ENCODE results near the gene NUP133.
"Not testable (repeated sequence)": the region's sequence is repeated elsewhere in the genome, so short reads cannot be mapped to it uniquely, and the experiment has no call there.

The NUP133 gene

DNA sequence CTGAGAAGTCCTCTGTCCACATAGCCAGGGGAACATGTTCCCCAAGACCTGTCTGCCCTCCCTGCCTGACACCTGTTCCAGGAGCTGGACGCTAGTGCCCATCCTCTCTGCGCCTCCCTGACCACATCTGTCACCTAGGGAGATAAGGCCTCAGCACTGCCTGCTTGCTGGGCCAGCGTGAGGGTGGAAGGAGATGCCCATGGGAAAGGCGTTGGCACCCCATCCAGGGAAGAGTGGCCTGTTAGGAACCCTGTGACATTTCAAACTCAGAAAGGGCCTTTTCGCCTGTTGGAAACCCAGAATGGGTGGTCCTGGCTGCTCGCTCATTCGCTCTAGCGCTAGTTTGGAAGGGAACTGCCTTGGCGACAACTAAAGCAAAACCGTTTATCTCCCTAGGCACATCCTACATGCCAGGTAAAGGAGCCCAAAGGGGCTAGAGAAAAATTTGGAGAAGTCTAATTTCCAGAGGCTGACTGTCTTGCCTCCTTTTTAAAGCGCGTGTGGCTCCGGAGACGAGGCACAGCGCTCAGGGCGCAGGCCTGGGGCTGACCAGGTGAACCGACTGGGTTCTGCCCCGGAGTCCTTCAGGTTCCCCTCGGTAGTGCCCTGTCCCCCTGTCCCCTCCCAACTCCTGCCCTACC, 74.7 kb downstream of the NUP133 start:
- in situ Hi-C loops (cut with MboI; ENCODE audit: low sequenced_read_pairs): no loop called here
- Histone ChIP-seq H3K27me3 (ENCODE audit: low read depth) (0 out of 2 replicates have a peak, but pooled peaks cover 6% of the 10 kb centered on the region), H3K4me3 (no peak overlapping the region)

DNA sequence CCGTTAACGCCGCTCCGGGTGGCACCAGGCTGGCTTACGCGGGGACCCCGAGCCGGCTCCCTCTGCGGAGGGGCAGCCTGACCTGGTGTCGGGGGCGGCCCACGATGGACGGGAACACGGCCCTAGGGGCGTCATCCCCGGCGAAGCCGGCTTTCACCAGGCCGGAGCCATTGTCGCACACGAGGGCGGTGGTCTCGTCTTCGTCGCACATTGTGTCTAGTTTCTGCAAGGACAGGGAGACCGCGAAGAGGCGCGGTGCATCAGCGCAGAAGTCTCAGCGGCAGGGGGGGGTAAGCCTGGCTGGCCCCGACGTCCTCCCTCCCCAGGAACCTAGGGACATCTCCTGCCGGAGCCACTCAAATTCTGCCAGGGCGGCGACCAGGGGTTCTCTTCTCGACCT, 75.2 kb downstream of the NUP133 start:
- no peaks in the 10 kb centered on the region for H3K4me1 ChIP-seq
- no peaks in the 10 kb centered on the region for H3K36me3 ChIP-seq (replicated peaks)
- H3K9me3 ChIP-seq: no peaks in the 10 kb centered on the region
- no peak overlapping the region for H3K4me3 ChIP-seq
- in situ Hi-C loops (cut with MboI; ENCODE audit: low sequenced_read_pairs): no loop called here
- DNase-seq (ENCODE audit: low spot score in 2 of 2): no peak
- 0 out of 2 replicates have a peak, but pooled peaks cover 6% of the 10 kb centered on the region for H3K27me3 ChIP-seq (ENCODE audit: low read depth)

More for the DNA sequence above, 74.7 kb downstream of the NUP133 start:
- no peaks in the 10 kb centered on the region for H3K4me1 ChIP-seq
- no peaks in the 10 kb centered on the region for H3K36me3 ChIP-seq (replicated peaks)
- DNase-seq (ENCODE audit: low spot score in 2 of 2): no peak
- H3K9me3 ChIP-seq: no peaks in the 10 kb centered on the region

DNA sequence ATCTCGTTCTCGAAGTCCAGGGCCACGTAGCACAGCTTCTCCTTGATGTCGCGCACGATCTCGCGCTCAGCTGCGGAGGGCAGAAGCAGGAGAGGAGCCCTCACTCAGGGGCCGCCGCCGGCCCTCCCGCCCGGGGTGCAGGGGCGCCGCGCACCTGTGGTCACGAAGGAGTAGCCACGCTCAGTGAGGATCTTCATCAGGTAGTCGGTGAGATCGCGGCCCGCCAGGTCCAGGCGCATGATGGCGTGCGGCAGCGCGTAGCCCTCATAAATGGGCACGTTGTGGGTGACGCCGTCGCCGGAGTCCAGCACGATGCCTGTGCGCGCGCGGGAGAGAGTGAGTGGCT, 76.1 kb downstream of the NUP133 start:
- Histone ChIP-seq H3K27me3 (ENCODE audit: low read depth) (0 out of 2 replicates have a peak, but pooled peaks cover 6% of the 10 kb centered on the region), H3K4me3 (no peak overlapping the region), H3K4me1 (no peaks in the 10 kb centered on the region), H3K9me3 (no peaks in the 10 kb centered on the region), H3K36me3 (replicated peaks) (no peaks in the 10 kb centered on the region)
- in situ Hi-C loops (cut with MboI; ENCODE audit: low sequenced_read_pairs): no loop called here
- no peak for DNase-seq (ENCODE audit: low spot score in 2 of 2)

DNA sequence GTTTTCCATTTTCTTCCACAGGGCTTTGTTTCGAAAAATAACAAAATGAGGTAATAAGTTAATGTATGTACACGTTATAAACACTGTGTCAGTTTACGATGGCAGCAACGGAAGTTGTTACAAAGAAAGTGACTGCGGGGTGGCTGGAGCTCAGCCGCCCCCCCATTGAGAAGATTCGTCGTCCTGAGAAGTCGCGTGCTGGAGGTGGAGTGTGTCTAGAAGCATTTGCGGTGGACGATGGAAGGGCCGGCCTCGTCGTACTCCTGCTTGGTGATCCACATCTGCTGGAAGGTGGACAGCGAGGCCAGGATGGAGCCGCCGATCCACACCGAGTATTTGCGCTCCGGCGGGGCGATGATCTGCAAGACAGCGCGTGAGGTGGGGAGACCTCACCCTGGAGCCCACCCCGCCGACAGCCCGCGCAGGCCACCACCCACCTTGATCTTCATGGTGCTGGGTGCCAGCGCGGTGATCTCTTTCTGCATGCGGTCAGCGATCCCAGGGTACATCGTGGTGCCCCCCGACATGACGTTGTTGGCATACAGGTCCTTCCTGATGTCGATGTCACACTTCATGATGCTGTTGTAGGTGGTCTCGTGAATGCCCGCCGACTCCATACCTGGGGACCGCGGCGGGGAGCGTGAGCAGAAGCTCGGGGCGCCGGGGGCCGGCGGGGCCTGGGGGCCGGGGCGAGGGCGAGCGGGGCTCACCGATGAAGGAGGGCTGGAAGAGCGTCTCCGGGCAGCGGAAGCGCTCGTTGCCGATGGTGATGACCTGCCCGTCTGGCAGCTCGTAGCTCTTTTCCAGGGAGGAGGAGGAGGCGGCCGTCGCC, 76.6 kb downstream of the NUP133 start:
- no peaks in the 10 kb centered on the region for H3K4me1 ChIP-seq
- in situ Hi-C loops (cut with MboI; ENCODE audit: low sequenced_read_pairs): no loop called here
- H3K4me3 ChIP-seq: no peak overlapping the region
- no peaks in the 10 kb centered on the region for H3K9me3 ChIP-seq
- H3K27me3 ChIP-seq (ENCODE audit: low read depth): 0 out of 2 replicates have a peak, but pooled peaks cover 6% of the 10 kb centered on the region
- no peaks in the 10 kb centered on the region for H3K36me3 ChIP-seq (replicated peaks)
- DNase-seq (ENCODE audit: low spot score in 2 of 2): no peak

DNA sequence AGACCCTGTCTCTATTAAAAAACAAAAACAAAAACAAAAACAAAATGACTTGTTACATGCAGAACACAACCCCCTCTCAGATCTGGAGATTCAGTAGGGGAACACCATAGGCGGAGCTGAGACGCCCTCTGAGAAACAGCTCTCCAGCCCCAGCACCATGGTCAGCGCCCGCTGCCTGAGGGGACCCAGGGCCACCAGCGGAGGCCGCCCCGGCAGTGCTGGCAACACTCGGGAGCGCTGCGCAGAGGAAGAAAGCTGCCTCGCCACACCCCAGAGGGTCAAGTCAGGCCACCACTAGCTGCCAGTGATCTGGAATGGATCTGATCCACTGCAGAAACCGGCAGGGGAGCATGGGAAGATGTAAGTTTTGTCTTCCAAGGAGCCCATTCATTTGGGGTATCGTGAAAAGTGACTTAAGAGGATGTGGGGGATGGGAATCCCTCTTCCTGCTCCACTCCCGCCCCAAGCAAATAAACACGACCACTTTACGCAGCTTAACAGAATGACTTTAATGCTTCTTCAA, 77.3 kb downstream of the NUP133 start:
- in situ Hi-C loops (cut with MboI; ENCODE audit: low sequenced_read_pairs): no loop called here
- Histone ChIP-seq H3K9me3 (no peaks in the 10 kb centered on the region), H3K4me1 (no peaks in the 10 kb centered on the region), H3K4me3 (no peak overlapping the region), H3K36me3 (replicated peaks) (no peaks in the 10 kb centered on the region), H3K27me3 (ENCODE audit: low read depth) (0 out of 2 replicates have a peak, but pooled peaks cover 6% of the 10 kb centered on the region)
- peak; percentile 26 to 78 for DNase-seq (ENCODE audit: low spot score in 2 of 2)

DNA sequence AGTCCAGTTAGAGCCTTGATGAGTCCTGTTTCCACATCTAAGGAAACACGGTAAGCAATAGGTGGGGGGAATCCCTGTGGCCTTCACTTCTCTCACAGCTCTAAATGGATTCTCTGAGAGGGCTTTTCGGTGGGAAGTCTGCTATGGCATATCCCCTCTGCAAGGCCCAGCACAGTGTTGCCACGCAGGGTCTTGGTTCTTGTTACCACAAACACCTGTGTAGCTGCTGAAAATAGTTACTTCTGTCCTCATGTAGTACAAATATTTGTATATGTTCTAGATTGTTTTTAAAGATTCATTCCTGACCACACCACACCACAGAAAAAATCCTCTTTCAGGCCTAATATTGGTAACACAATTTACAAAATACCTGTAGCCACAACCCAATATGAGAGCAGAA, 79.9 kb downstream of the NUP133 start:
- Histone ChIP-seq H3K27me3 (ENCODE audit: low read depth) (0 out of 2 replicates have a peak, but pooled peaks cover 5% of the 10 kb centered on the region), H3K4me1 (no peaks in the 10 kb centered on the region), H3K9me3 (no peaks in the 10 kb centered on the region), H3K4me3 (no peak overlapping the region), H3K36me3 (replicated peaks) (no peaks in the 10 kb centered on the region)
- DNase-seq (ENCODE audit: low spot score in 2 of 2): no peak
- in situ Hi-C loops (cut with MboI; ENCODE audit: low sequenced_read_pairs): no loop called here

DNA sequence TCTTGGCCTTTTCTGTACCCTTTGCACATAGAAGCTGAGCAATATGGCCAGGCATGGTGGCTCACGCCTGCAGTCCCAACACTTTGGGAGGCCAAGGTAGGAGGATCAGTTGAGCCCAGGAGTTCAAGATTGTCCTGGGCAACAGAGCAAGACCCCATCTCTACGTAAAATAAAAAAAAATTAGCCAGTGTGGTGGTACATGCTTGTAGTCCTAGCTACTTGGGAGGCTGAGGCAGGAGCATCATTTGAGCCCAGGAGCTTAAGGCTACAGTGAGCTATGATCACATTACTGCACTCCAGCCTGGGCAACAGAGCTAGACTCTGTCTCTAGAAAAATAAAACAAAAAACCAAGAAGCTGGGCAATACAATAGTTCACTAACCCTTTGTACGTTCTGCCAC, 80.6 kb downstream of the NUP133 start:
- H3K4me1 ChIP-seq: no peaks in the 10 kb centered on the region
- H3K4me3 ChIP-seq: no peak overlapping the region
- no peaks in the 10 kb centered on the region for H3K36me3 ChIP-seq (replicated peaks)
- H3K9me3 ChIP-seq: no peaks in the 10 kb centered on the region
- 0 out of 2 replicates have a peak, but pooled peaks cover 5% of the 10 kb centered on the region for H3K27me3 ChIP-seq (ENCODE audit: low read depth)
- no peak for DNase-seq (ENCODE audit: low spot score in 2 of 2)
- in situ Hi-C loops (cut with MboI; ENCODE audit: low sequenced_read_pairs): no loop called here

DNA sequence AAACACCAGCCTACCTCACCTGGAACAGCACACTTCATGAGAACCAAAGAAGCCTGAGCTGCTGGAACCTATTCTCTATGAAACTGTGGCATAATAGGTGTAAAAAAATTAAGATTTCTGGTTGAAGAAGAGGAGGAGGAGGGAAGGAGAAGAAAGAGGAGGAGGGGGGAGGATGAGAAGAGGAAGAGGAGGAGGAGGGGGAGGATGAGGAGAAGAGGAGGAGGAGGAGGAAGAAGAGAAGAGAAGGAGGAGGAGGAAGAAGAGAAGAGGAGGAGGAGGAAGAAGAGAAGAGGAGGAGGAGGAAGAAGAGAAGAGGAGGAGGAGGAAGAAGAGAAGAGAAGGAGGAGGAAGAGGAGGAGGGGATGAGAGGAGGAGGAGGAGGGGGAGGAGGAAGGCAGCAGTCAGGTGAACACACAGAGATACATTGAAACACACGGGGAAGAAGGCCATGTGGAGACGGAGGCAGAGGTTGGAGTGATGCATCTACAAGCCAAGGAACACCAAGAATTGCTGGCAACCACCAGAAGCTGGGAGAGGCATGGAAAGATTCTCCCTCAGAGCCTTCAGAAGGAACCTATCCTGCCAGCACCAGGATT, 82.5 kb downstream of the NUP133 start:
- no peak for DNase-seq (ENCODE audit: low spot score in 2 of 2)
- in situ Hi-C loops (cut with MboI; ENCODE audit: low sequenced_read_pairs): no loop called here
- H3K4me3 ChIP-seq: no peak overlapping the region
- no peaks in the 10 kb centered on the region for H3K9me3 ChIP-seq
- 0 out of 2 replicates have a peak, but pooled peaks cover 5% of the 10 kb centered on the region for H3K27me3 ChIP-seq (ENCODE audit: low read depth)
- no peaks in the 10 kb centered on the region for H3K36me3 ChIP-seq (replicated peaks)
- H3K4me1 ChIP-seq: no peaks in the 10 kb centered on the region

DNA sequence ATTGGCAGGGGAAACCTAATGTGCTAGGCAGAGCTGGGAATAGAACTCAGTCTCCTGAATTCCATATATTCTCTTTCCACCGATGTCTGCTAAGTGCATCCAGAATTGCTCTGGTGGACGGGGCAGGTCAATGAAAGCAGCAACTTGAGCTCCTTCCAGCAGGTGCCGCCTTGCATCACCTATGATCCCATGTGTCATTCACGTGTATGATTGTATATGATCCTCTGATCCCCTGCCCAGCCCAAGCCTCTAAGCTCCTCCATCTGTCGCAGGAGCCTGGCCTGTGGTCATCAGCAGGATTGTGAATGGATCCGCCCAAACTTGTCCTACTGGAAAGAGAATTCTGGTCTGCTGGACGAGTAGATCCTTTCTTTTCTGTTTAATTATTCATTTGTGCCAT, 87.4 kb downstream of the NUP133 start:
- no peak for DNase-seq (ENCODE audit: low spot score in 2 of 2)
- Histone ChIP-seq H3K4me3 (no peak overlapping the region), H3K4me1 (no peaks in the 10 kb centered on the region), H3K36me3 (replicated peaks) (no peaks in the 10 kb centered on the region), H3K27me3 (ENCODE audit: low read depth) (0 out of 2 replicates have a peak, but pooled peaks cover 5% of the 10 kb centered on the region), H3K9me3 (no peaks in the 10 kb centered on the region)
- in situ Hi-C loops (cut with MboI; ENCODE audit: low sequenced_read_pairs): no loop called here

DNA sequence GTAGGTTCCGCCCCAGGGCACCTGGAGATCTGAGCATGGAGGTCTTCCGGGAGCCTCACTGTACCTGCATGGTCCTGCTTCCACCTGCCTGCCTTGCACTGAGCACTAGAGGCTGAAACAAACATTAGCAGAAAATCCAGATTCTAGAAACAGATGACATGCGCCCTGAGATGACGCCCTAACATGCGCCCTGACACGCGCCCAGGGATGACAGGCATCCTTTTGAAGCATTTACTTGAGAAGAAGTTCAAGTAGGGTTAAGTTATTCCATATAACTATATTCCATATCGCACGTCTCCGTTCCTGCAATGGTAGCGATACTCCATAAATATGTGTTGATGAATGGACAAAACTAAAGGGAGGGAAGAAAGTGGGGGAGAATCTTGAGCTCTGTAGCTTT, 87.9 kb downstream of the NUP133 start:
- no peaks in the 10 kb centered on the region for H3K9me3 ChIP-seq
- no peak overlapping the region for H3K4me3 ChIP-seq
- no peak for DNase-seq (ENCODE audit: low spot score in 2 of 2)
- 0 out of 2 replicates have a peak, but pooled peaks cover 5% of the 10 kb centered on the region for H3K27me3 ChIP-seq (ENCODE audit: low read depth)
- no peaks in the 10 kb centered on the region for H3K4me1 ChIP-seq
- in situ Hi-C loops (cut with MboI; ENCODE audit: low sequenced_read_pairs): no loop called here
- H3K36me3 ChIP-seq (replicated peaks): no peaks in the 10 kb centered on the region

DNA sequence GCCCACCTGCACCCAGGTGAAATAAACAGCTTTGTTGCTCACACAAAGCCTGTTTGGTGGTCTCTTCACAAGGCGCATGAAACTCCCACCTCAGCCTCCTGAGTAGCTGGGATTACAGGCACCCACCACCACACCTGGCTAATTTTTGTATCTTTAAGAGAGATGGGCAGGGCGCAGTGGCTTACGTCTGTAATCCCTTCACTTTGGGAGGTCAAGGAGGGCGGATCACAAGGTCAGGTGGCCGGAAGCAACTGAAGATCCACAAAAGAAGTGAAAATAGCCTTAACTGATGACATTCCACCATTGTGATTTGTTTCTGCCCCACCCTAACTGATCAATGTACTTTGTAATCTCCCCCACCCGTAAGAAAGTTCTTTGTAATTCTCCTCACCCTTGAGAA, 89.6 kb downstream of the NUP133 start:
- H3K4me3 ChIP-seq; H3K36me3 ChIP-seq (replicated peaks); in situ Hi-C loops (cut with MboI; ENCODE audit: low sequenced_read_pairs); H3K27me3 ChIP-seq (ENCODE audit: low read depth); H3K4me1 ChIP-seq; DNase-seq (ENCODE audit: low spot score in 2 of 2); H3K9me3 ChIP-seq: not testable (repeated sequence)

DNA sequence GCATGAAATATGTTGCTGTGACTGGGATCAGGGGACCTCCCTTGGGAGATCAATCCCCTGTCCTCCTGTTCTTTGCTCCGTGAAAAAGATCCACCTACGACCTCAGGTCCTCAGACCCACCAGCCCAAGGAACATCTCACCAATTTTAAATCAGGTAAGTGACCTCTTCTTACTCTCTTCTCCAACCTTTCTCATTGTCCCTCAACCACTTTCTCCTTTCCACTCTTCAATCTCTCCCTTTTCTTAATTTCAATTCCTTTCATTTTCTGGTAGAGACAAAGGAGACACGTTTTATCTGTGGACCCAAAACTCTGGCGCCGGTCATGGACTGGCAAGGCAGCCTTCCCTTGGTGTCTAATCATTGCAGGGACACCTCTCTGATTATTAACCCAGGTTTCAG, 95.3 kb downstream of the NUP133 start:
- H3K36me3 ChIP-seq (replicated peaks); DNase-seq (ENCODE audit: low spot score in 2 of 2); H3K9me3 ChIP-seq; H3K27me3 ChIP-seq (ENCODE audit: low read depth); H3K4me3 ChIP-seq; H3K4me1 ChIP-seq; in situ Hi-C loops (cut with MboI; ENCODE audit: low sequenced_read_pairs): not testable (repeated sequence)

DNA sequence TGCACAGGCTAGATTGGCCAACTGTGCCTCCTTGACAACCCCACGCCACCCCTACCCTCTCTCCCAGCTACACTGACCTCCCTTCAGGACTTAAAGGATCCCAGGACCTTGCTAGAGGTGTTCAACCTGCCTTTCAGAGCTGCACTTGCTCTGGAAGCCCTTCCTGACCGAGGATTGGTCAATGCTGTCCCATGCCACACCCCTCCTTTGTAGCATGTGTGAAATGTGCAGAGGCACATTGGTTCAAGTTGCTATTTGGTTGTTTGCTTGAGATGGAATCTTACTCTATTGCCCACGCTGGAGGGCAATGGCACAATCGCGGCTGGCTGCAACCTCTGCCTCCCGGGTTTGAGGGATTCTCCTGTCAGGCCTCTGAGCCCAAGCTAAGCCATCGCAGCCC, 96.1 kb downstream of the NUP133 start:
- in situ Hi-C loops (cut with MboI; ENCODE audit: low sequenced_read_pairs): no loop called here
- H3K36me3 ChIP-seq (replicated peaks): no peaks in the 10 kb centered on the region
- H3K9me3 ChIP-seq: no peaks in the 10 kb centered on the region
- H3K27me3 ChIP-seq (ENCODE audit: low read depth): no peaks in the 10 kb centered on the region
- no peak for DNase-seq (ENCODE audit: low spot score in 2 of 2)
- H3K4me1 ChIP-seq: no peaks in the 10 kb centered on the region
- H3K4me3 ChIP-seq: no peak overlapping the region

All from HAP-1 (cell line).